HL-60/S4 treated with phorbol 12-myristate 13-acetate at 8.2 ng/mL for 4 days and 3 days (cell line): Measurements from ENCODE around the gene PCDHB16.
"Not testable (repeated sequence)": the region's sequence is repeated elsewhere in the genome, so short reads cannot be mapped to it uniquely, and the experiment has no call there.

ENCODE experiments used
- in situ Hi-C: fragments of 300-500 bp; cut with MboI; formaldehyde crosslinking; loops from 2 replicates; pipeline ENCODE4 v1.15.0; 2022; ENCODE audit warnings: low sequenced_read_pairs

The PCDHB16 gene

GRCh38 chr5:141180313-141180712 is 1.9 kb upstream of the PCDHB16 start:
- in situ Hi-C loops, result no loop called here

GRCh38 chr5:141184117-141184855 is 2.1 kb downstream of the PCDHB16 start:
- in situ Hi-C loops, result not testable (repeated sequence)

GRCh38 chr5:141186897-141187512 is 4.8 kb downstream of the PCDHB16 start, which contains the start of gene PCDHB9:
Gene PCDHB9, plus strand, starts transcription at chr5:141187161. Its CDS starts 158 bp downstream, at chr5:141187319.
- in situ Hi-C loops, result no loop called here

- in situ Hi-C loops, result not testable (repeated sequence)
Observed at GRCh38 chr5:141188682-141189081, 6.5 kb downstream of the PCDHB16 start.

DNA sequence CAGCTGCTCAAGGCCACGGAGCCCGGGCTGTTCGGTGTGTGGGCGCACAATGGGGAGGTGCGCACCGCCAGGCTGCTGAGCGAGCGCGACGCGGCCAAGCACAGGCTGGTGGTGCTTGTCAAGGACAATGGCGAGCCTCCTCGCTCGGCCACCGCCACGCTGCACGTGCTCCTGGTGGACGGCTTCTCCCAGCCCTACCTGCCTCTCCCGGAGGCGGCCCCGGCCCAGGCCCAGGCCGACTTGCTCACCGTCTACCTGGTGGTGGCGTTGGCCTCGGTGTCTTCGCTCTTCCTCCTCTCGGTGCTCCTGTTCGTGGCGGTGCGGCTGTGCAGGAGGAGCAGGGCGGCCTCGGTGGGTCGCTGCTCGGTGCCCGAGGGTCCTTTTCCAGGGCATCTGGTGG is 6.9 kb downstream of the PCDHB16 start:
- in situ Hi-C loops, result not testable (repeated sequence)

DNA sequence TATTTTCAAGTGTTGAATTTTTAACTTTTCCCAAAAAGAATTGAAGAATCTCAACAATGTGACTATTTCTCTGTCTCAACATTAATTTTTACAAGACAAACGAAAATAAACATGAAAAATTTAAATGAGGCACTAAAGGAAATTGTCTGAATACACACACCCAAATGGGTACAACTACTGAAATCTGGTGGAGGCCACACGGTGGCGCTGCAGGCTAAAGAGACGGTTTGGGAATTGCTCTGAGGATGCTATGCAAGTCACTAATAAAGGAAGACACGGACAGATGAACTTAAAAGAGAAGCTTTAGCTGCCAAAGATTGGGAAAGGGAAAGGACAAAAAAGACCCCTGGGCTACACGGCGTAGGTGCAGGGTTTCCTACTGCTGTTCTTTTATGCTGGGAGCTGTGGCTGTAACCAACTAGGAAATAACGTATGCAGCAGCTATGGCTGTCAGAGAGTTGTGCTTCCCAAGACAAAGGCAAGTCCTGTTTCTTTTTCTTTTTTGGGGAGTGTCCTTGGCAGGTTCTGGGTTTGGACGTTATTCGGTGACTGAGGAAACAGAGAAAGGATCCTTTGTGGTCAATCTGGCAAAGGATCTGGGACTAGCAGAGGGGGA is 10.0 kb downstream of the PCDHB16 start, which contains the start of gene PCDHB10:
Gene PCDHB10, plus strand, starts transcription at position 244 of the 616 bp plus-strand sequence. Its CDS starts 200 bp downstream, at position 444.
- in situ Hi-C loops, result no loop called here

- in situ Hi-C loops, result not testable (repeated sequence)
Observed at GRCh38 chr5:141194332-141194731, 12.1 kb downstream of the PCDHB16 start.

- in situ Hi-C loops, result no loop called here
Observed at GRCh38 chr5:141196363-141196762, 14.2 kb downstream of the PCDHB16 start.

- in situ Hi-C loops, result no loop called here
Observed at GRCh38 chr5:141199359-141200235, 17.4 kb downstream of the PCDHB16 start, which contains the start of gene PCDHB11. Gene PCDHB11, plus strand, starts transcription at chr5:141199627. Its CDS starts 148 bp downstream, at chr5:141199775.

DNA sequence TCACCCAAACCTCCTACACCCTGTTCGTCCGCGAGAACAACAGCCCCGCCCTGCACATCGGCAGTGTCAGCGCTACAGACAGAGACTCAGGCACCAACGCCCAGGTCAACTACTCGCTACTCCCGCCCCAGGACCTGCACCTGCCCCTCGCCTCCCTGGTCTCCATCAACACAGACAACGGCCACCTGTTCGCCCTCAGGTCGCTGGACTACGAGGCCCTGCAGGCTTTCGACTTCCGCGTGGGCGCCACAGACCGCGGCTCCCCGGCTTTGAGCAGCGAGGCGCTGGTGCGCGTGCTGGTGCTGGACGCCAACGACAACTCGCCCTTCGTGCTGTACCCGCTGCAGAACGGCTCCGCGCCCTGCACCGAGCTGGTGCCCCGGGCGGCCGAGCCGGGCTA is 18.9 kb downstream of the PCDHB16 start:
- in situ Hi-C loops, result not testable (repeated sequence)

DNA sequence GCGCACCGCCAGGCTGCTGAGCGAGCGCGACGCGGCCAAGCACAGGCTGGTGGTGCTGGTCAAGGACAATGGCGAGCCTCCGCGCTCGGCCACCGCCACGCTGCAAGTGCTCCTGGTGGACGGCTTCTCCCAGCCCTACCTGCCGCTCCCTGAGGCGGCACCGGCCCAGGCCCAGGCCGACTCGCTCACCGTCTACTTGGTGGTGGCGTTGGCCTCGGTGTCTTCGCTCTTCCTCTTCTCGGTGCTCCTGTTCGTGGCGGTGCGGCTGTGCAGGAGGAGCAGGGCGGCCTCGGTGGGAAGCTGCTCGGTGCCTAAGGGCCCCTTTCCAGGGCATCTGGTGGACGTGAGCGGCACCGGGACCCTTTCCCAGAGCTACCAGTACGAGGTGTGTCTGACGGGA is 19.5 kb downstream of the PCDHB16 start:
- in situ Hi-C loops, result not testable (repeated sequence)

- in situ Hi-C loops, result no loop called here
Observed at GRCh38 chr5:141208478-141208877, 26.3 kb downstream of the PCDHB16 start, which contains the start of gene PCDHB12. Gene PCDHB12, plus strand, starts transcription at chr5:141208719. Its CDS starts 189 bp downstream, at chr5:141208908.

- in situ Hi-C loops, result not testable (repeated sequence)
Observed at GRCh38 chr5:141210281-141210680, 28.1 kb downstream of the PCDHB16 start.

- in situ Hi-C loops, result not testable (repeated sequence)
Observed at GRCh38 chr5:141210849-141211248, 28.7 kb downstream of the PCDHB16 start.

- in situ Hi-C loops, result not testable (repeated sequence)
Observed at GRCh38 chr5:141213656-141214339, 31.6 kb downstream of the PCDHB16 start, which contains the start of gene PCDHB13. Gene PCDHB13, plus strand, starts transcription at chr5:141213919. Its CDS starts 205 bp downstream, at chr5:141214124.

GRCh38 chr5:141214583-141214982 is 32.4 kb downstream of the PCDHB16 start:
- in situ Hi-C loops, result not testable (repeated sequence)

- in situ Hi-C loops, result not testable (repeated sequence)
Observed at GRCh38 chr5:141215504-141215903, 33.3 kb downstream of the PCDHB16 start.

DNA sequence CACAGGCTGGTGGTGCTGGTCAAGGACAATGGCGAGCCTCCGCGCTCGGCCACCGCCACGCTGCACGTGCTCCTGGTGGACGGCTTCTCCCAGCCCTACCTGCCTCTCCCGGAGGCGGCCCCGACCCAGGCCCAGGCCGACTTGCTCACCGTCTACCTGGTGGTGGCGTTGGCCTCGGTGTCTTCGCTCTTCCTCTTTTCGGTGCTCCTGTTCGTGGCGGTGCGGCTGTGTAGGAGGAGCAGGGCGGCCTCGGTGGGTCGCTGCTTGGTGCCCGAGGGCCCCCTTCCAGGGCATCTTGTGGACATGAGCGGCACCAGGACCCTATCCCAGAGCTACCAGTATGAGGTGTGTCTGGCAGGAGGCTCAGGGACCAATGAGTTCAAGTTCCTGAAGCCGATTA is 33.8 kb downstream of the PCDHB16 start:
- in situ Hi-C loops, result not testable (repeated sequence)

GRCh38 chr5:141223112-141223783 is 41.1 kb downstream of the PCDHB16 start, which contains the start of gene PCDHB14:
Gene PCDHB14, plus strand, starts transcription at chr5:141223343. Its CDS starts 163 bp downstream, at chr5:141223506.
- in situ Hi-C loops, result no loop called here
